Measurements from ENCODE around the gene ACTC1.
"Not testable (repeated sequence)": the region's sequence is repeated elsewhere in the genome, so short reads cannot be mapped to it uniquely, and the experiment has no call there.

Gene ACTC1

DNA sequence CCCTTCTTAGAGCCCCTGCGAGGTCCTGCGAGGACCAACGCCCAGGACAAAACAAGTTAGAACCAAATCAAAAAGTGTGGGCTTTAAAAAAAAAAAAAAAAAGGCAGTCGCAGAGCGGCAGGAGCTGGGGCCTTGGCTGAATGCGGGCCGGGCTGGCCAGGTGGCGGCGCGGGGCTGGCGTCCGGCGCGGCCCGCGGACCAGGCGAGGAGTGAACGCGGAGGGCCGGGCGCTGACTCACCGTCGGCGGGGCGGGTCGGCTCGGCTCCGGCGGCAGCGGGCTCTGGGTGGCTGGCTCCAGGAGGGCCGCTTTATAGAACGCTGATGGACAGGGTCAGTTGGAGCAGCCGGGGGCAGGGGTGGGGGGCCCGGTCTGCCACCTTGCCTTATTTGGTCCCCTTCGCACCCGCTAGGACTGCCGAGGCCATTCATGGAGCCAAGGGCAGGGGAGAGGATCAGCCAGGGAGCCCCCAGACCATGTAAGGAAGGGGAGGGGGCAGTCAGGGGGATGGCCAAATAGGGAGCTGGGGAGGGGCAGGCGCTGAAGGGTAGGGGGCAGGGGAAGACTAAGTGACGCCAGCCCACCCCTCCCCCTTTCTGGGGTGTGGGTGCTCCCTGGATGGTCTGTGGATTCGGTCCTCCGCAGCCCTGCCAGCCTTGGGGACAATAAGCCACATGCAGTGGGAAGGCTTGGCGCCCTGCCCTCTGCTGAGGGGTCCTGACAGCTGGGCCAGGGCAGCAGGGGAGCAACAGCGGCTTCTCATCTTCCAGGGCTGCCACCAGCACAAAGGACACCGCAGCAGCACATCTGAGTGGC, at the start of gene ACTC1:
TSS of gene ACTC1 (minus strand) at position 283 of the 815 bp plus-strand sequence. CDS start 741 bp downstream, outside the sequence.
- no peak for DNase-seq

DNA sequence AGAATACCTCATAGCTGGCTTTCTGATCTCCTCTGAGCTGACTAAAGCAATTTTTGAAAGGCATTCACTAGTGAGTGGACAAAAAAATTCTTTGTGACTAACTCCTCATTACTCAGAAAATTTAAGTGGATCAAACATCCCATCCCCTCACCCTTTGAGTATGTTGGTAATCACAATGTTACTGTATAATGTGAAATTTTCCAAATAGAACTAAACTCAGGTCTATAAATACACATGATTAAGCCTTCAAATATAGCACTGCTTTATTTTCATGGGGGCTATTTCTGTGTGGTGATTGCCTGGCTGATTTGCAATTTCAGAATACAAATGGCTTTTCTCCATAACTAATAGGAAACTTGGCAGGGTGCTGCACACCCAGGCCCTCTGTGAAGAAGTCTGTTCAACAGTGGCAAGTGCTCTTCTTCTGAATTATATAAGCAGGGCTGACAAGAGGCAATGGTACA, 45.9 kb upstream of the ACTC1 start:
- no peak for DNase-seq

DNA sequence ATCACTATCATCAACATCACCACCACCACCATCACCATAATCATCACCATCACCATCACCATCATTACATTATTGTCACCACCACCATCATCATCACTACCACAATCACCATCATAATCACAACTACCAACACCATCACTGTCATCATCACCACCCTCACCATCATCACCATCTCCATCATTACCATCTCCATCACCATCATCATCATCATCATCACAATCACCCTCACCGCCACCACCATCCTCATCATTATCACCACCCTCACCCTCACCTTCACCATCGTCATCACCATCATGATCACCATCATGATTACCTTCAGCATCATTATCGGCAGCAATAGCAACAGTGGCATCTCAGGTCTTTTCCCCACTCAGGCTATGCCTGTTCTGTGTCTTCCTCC, 42.9 kb upstream of the ACTC1 start:
- no peak for DNase-seq

DNA sequence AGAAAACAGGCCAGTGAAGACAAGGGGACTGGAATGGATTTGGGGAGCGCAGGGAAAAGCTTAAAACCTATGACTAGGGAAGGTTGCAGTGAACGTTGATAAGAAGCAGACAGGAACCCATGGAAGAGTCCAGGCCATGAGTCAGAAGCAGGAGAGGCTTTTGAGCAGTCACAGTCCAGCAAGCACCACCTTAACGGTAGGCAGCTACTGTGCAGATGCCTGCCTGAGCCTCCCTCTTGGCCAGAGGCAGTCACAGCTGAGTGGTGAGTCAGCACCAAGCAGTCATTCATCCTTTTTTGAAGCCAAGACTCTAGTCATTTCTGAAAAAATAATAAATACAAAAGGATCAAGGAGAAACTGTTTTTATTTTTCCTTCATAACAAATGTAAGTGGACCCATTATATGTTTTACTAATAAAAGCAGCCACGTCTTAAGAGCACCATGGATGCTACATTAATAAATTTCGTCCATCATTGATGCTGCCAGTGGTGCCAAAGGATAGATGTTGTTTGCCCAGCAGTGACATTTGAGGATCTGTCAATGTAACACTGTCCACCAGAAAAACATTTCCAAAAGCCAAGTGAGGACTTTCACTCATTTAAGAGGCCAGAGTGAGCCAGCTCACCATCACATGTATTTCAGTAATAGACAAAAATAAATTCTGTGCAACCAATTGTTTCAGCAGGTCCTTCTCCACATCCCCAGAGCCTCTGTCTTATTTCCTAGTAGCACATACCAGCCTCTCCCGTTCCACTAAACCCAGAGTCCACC, 42.1 kb upstream of the ACTC1 start:
- no peak for DNase-seq

DNA sequence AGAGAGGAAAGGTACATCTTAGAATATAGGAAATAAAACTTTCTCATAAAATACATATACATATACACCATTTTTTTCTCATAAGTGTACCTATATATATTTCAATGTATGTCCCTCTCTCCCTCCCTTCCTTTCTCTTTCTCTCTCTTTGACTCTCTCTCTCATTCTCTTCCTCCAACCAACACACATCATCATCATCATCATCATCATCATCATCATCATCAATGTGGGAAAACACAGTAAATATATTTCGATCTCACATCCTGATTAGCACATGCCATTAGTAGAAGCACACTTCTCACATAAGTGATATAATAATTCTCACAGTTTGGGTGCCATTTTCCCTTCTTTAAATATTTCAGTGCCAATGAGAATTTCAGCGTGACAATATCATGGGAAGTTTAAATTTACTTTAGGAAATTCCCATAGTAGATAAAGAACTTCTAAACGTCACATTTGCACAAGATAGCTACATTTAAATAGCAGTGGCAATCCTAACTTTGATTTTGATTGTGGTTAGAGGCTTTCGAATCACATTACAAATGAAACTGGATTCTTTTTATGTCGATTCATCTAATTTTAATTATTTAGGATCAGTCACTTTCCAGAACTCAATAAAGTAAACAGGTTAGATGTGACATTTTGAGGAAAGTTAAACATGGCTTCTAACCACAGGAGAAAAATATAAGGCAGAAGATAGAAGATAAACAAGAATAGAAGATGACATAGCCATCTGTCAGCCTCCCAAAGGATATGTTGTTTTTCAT, 33.0 kb upstream of the ACTC1 start:
- no peak for DNase-seq

DNA sequence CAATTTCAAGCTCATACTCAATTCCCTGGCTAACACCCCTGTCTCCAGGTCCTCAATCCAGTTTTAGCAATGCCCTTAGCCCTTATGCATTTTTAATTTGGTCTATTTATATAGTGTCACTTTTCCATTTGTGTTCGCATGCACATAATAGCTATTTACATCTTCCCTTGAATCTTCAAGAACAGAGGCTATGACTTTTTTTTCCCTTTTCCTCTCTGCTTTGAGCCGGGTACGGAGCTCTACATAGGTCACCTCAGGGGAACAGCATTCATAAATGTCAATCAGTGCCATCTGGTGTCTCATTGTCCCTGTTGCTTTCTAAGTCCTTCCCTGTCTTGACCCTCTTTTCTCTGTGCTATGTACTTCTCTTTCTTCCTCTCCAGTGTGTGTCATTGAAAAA, 26.5 kb upstream of the ACTC1 start:
- no peak for DNase-seq

DNA sequence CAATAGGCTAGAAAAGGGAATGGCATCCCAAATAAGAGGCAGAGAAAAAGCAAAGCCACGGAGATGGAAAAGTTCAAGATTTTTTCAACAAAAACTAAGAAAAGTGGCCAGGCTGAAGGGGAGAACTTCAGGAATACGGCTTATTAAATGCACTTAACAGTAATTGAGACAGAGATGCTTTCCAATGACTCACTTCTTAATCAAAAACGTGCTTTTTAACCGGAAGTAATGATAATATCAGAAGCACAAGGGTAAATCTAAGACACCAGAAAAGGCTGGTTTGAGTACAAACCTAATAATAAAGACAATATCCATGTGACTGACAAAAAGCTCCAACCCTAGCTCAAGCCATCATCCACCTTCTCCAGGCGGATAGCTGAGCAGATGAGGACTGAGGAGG, 24.8 kb upstream of the ACTC1 start:
- DNase-seq = no peak

DNA sequence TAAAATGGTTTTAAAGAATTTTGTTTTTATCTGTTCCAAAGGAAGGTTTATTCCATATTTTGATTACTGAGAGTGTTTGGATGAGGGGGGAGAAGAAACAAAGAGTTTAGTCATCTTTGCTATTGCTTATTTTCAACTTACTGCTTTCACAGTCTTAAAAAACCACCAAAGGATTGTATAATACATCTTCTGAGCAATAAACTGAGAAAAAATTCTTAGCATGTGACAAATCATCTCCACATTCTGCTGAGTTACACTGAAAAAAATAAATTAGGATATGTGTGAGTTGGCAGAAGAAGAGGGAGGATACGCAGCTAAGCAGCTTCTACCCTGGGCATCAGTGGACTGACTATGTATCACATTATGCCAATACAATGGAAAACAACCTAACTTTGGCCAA, 23.2 kb upstream of the ACTC1 start:
- DNase-seq = no peak

DNA sequence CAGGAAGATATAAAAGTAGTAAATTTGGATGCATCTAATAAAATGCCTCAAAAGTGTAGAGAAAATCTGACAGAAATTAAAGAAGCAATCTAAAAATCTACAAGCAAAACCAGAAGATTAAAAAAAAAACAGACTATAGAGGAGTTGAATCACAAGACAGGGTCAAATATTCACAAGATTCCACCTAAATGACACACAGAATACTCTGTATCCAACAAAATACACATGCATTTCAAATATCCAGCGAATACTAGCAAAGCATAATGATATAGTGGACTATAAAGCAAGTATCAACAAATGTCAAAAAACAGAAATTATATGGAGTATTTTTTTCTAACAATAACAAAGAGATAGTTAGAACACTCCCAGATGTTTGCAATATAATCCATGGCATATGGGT, 20.5 kb upstream of the ACTC1 start:
- no peak for DNase-seq

DNA sequence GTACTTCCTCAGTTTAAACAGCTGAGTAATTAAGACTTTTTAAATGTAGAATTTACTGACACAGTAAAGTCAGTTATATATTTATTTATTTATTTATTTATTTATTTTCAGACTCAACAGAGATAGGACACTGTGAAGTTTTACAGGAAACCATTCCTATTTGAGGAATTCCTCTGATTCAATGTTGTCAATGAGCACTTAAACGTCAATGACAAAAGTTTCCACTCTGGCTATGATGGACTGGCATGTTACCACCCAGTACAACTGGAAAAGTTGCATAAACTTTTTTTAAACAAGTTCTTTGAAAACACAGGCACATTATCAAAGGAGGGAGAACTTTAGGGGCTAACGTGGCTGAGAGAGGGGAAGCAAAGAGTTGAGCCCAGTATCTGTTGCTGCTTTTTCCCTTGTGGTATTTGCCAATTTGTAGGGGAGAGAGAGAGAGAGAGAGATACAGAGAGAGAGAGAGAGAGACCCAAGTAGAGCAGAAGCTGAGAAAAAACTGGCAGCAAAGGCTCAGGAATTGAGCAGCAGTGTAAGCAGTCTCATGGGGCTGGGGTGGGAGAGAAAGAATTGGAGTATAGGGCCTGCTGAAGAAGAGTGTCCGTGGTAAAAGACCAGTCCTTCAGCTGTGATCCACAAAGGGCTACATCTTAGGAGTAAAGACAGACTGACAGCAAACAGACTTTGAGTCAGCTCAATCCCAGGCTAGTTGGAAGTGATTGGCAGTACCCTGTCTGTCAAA, 18.3 kb upstream of the ACTC1 start:
- no peak for DNase-seq

DNA sequence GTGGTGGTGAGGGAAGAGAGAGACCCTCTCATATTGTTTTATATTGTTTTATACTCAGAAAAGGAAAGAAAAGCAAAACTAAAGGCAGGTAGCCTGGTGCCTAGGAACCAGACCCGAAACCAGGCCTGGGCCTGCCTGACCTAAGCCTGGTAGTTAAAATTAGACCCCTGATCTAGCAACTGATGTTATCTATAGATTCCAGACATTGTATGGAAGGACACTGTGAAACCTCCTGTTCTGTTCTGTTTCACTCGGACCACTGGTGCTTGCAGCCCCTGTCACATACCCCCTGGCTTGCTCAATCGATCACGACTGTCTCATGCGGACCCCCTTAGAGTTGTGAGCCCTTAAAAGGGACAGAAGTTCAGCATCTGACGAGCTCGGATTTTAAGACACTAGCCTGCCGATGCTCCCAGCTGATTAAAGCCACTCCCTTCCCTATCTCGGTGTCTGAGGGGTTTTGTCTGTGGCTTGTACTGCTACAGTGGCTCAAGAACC, 17.6 kb upstream of the ACTC1 start:
- DNase-seq = not testable (repeated sequence)

DNA sequence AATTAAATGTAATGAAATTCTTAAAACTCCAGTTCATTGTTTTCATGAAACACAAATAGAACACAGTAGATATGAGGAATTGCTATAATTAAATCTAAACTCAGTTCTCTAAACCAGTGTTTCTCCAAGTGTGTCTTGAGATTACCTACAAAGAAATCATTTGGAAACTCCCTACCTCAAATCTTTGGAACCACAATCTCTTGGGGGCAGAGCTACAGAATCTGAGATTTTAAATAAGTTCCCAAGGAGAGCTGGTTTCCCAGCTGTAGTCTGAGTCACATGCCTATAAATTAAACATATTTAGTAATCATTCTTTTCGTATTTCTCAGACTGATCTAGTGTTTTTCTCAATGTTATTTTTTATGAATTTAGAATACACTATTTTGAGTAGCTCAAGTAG, 17.0 kb upstream of the ACTC1 start:
- DNase-seq = no peak

DNA sequence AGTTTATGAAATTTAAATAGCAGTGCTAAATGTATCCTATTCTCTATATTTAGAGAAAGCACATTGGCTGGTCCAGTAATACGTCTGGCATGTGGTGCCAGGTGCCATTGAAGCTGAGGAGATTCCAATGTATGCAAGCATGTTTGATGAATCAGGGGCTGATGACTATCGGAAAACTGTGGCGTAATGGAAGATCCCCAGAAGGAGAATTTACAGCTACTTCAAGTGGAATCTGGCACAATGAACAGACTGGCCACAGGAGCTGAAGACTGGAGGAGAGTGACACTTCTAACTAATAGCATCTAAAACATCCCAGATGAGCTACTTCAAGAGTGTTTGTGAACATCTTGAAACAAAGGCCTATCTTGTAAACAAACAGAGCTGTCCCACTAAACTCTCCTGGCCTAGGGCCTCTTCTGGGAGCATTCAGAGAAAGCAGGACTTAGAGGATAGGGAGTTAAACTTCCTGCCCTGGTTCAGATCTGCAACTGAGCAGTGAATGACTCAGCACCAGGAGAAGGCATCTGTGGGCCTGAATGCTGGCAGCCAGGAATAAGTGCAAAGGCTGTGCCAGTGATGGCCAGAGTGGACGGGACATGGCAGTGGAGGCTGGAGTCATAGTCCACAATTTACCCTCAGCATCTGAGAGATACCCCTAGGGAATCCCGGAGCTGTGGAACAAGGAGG, 15.2 kb upstream of the ACTC1 start:
- DNase-seq = no peak

DNA sequence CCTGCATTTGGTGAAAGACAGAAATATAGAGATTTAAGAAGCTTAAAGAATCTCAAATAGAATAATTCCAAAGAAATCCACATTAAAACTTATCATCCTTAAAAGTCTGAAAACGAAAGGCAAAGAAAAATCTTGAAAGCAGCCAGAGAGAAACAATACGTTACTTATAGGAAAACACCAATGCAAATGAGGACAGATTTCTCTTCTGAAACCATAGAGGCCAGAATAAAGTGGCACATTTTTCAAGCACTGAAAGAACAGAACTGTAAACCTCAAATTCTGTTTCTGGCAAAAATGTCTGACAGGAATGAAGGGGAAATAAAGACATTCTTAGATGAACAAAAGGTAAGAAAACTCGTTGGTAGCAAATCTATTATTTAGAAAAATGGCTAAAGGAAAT, 13.8 kb upstream of the ACTC1 start:
- DNase-seq = no peak

DNA sequence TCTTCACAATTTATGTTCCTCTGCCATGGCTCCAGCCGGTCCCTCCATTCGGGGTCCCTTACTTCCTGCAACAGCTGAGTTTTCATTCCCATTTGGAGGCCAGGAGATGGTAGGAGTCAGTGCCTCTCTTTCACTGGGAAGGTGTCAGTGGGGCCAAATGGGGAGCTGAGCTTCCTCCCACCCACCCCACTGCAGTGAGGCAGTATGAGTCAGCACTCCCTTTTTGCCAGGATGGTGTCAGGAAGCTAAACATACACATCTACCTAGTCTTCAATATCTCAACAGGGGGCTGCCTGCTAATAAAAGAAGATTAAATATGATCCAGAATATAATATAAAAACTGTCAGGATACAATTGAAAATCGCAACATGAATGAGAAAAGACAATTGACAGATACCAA, 12.7 kb upstream of the ACTC1 start:
- no peak for DNase-seq

DNA sequence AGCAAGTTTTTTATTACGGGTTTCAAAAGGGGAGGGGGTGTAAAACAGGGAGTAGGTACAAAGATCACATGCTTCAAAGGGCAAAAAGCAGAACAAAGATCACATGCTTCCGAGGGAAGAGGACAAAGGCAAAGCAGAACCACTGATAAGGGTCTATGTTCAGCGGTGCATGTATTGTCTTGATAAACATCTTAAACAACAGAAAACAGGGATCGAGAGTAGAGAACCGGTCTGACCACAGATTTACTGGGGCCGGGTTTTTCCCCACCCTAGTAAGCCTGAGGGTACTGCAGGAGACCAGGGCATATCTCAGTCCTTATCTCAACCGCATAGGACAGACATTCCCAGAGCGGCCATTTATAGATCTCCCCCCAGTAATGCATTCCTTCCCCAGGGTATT, 11.9 kb upstream of the ACTC1 start:
- not testable (repeated sequence) for DNase-seq

DNA sequence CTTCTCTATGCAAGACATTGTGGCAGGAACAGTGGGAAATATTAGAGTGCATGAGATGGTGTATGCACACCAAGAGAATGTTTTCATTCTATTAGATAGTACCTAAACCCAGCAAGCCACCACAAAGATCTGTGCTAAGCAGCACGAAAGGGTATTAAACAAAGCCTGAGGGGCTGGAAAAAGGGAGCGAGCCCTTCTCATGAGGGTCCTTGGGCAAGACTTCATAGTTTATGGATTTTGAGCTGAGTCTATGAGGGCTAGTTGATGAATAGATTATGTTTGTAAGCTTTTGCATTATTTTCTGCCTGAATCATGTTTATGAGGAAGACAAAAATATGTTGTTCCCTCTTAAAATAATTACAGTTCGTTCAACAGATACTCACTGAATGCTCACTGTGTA, 9.4 kb upstream of the ACTC1 start:
- DNase-seq = no peak

DNA sequence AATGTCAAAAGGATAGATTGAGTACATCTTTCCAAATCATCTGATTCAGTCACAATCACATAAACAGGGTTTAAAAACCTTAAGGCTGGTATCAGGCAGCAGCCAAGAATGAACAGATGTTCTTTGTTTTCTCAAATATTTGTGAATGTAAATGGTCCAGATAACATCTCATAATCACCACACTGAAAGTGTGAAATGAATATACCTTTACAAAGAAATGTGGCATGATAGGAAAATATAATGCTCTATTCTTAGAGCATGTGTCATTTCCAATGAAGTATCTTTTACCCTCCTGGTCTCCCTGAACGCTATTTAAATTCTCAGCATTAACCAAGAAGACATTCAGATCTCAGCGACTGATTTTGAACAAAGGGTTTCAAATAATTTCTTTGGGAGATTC, 8.8 kb upstream of the ACTC1 start:
- no peak for DNase-seq

DNA sequence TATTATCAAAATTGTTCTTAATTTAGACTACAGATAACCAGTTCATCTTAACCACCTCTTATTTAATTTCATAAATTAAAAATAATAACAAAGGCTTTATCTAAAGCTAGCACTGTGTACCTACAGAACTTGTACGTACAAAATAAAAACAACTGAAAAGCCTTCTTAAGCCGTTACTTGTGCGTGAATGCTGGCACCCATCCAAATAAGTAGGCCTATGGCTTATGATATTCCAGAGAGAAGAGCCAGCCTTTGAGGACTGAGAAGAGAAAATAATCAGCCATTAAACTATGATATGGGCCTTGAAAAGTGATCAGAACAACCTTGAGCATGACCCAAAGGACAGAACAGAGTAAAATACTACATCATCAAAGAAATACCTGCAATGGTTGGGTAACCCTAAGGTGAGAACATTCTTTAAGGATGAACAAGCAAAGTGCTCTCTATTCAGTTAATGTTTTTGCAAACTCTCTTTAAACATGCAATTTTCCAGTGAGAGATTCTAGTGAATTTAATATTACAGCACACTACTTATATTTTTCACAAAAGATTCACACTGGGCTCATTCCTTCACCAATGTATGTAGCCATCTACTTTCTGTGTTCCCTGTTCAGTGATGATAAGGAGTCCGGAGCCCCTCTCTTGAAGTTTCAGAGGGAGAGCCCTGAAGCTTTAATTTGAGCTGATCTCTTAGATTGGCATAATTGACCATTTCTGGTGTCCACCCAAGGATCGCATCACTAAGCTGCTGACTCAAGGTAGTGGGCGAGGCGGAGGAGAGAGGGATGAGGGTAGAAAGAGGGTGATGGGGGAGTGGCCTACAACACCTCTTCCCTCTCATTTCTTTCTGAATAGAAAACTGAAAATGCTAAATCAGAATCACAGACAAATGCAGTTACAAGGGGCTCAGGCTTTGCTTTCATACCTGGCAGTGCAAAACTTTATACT, 7.7 kb upstream of the ACTC1 start:
- DNase-seq = no peak

DNA sequence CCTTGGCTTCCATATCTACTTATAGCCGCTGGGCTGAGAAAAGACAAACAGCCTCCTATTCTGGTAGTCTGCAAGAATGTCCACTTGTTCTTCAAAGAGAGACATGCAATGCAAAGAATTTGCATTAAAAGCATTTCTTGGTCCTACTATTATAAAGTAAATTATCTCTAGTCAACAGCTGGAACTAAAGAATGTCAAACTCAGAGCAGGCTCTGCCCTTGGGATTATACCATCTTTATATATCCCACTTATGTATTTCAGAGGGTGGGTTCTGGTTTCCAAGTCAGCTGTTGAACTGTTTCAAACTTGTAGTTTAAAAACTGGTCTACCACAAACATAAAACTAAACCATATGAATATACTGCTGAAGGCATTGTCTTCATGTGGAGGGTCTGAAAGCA, 7.0 kb upstream of the ACTC1 start:
- no peak for DNase-seq
